SJCRH30 (cell line): ENCODE results near the gene IFNA7. TPM values are rescaled to one million over a fixed set of nuclear protein-coding genes. Genes with fewer than 3 reads are reported as not detected.
"Not testable (repeated sequence)": the region's sequence is repeated elsewhere in the genome, so short reads cannot be mapped to it uniquely, and the experiment has no call there.

Source experiments
- DNase-seq, 2 experiments: peaks; one replicate each; pipeline ENCODE4 v3.0.0-alpha.2; 2015 to 2020
- H3K27ac ChIP-seq: fragments of 250-450 bp; sonication (Bioruptor Pico); 2 replicates; pipeline ENCODE4 v1.5.1; 2020; ENCODE audit warnings: mild to moderate bottlenecking, moderate library complexity
- H3K27me3 ChIP-seq: fragments of 250-450 bp; sonication (Bioruptor Pico); 2 replicates; pipeline ENCODE4 v1.5.1; 2020; ENCODE audit warnings: mild to moderate bottlenecking, moderate library complexity
- H3K36me3 ChIP-seq: fragments of 250-450 bp; sonication (Bioruptor Pico); 2 replicates; pipeline ENCODE4 v1.5.1; 2020; ENCODE audit warnings: mild to moderate bottlenecking, moderate library complexity
- H3K4me1 ChIP-seq: fragments of 250-450 bp; sonication (Bioruptor Pico); 2 replicates; pipeline ENCODE4 v1.5.1; 2020; ENCODE audit warnings: mild to moderate bottlenecking, moderate library complexity
- H3K4me3 ChIP-seq: fragments of 250-450 bp; sonication (Bioruptor Pico); 2 replicates; pipeline ENCODE4 v1.5.1; 2020; ENCODE audit warnings: mild to moderate bottlenecking, moderate library complexity
- H3K9me3 ChIP-seq: fragments of 250-450 bp; sonication (Bioruptor Pico); replicated peaks from 2 replicates; pipeline ENCODE4 v1.5.1; 2020; ENCODE audit warnings: mild to moderate bottlenecking, moderate library complexity
- total RNA-seq: library from RNA; depleted of rRNA; stranded (reverse); fragments of >200 nt; shearing (Covaris generic); gene quantifications from 2 replicates; pipeline ENCODE4 v1.2.3, GENCODE V29; 2014; rRNA removed

The IFNA7 gene
- not detected in 2 replicates for total RNA-seq

DNA sequence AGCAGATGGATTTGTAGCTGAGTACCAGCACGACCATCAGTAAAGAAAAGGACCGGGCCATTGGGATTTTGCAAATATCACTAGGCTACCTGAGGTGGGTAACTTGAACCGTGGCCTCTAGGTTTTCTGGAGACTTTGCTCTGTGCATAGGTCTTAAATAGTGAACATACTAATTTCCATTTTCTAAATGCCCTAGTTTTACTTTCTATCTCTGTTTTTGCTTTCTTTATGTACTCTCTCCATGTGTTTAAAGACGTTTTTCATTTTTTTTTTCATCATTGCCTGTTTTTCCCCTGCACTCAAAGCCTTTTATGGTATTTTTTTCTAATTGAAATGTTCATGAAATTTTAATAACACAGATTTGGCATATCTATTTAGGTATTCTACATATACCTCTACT lies at the start of gene IFNA7:
Gene IFNA7 (minus strand): TSS at position 101 of the 400 bp plus-strand sequence. CDS start 40 bp downstream, at position 61.
- H3K9me3 ChIP-seq, H3K27ac ChIP-seq, H3K36me3 ChIP-seq, H3K4me1 ChIP-seq, H3K4me3 ChIP-seq, H3K27me3 ChIP-seq, DNase-seq: not testable (repeated sequence)

DNA sequence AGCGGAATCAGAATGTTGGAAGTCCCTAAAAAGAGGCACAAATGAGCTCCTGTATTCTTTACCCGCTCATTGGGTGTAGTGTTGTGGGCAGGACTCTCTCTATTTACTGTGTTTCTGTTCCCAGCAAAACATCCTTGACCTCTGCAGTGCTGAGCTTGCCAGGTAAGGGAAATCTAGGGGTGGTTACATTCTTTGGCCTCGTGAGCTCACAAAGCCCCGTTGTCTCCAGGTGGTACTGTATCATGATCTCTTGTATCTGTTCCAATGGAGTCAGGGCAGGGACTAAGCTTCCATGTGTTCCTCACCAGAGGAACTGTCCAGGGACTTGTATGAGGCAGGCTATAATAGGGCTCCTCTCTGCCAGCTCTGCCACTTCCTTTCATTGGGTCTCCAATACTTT lies 49.6 kb upstream of the IFNA7 start:
- no peak for DNase-seq
- H3K4me3 ChIP-seq: no peak overlapping the region

DNA sequence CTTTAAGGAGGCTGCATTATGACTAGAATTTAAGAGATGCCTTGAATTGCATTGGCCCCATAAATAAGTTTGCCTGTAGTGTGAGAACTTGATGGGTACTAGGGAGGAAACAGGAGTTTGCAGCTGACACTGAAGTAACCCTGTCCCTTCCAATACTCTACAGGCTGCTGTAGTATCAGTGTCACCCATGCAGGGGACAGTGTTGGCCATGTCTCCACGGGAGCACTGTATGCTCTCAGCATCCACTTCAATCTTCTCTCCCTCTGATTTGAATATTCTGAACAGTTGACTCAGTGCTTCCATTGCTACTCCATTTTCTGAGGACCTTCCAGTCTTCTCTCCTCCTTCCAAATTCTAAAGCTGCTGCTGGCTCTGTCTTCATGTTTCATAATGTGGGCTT lies 49.2 kb upstream of the IFNA7 start:
- DNase-seq: no peak
- Histone ChIP-seq H3K4me3 (no peak overlapping the region), H3K36me3 (no peaks in the 10 kb centered on the region), H3K27ac (no peak overlapping the region), H3K9me3 (no peaks in the 10 kb centered on the region), H3K4me1 (no peaks in the 10 kb centered on the region), H3K27me3 (peaks cover 3% of the 10 kb centered on the region; the same call in 1 of the 2 replicates)

More for the DNA sequence above, 49.6 kb upstream of the IFNA7 start:
- H3K9me3 ChIP-seq: no peaks in the 10 kb centered on the region
- no peak overlapping the region for H3K27ac ChIP-seq
- H3K4me1 ChIP-seq: no peaks in the 10 kb centered on the region
- H3K36me3 ChIP-seq: no peaks in the 10 kb centered on the region
- peaks cover 3% of the 10 kb centered on the region; the same call in 1 of the 2 replicates for H3K27me3 ChIP-seq

DNA sequence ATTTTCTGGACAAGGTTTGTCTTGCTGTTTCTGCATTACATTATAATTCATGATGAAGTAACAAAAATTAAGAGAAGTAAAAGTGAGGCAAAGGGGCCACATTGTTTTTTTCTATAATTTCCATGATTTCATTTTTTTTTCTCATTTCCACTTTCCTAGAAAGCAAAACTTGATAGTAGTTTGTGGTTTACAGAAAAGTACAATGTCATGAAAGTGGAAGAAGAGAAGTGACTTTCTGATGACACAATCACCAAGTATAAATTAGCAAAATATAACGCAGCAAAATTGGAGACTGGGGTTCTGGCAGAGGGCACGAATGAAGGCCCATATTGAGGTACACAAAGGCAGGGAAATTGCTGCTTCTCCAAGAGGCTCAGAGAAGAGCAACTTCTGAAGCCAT lies 42.8 kb upstream of the IFNA7 start:
- no peaks in the 10 kb centered on the region for H3K4me1 ChIP-seq
- H3K36me3 ChIP-seq: no peaks in the 10 kb centered on the region
- H3K27me3 ChIP-seq: no peaks in the 10 kb centered on the region
- H3K9me3 ChIP-seq: no peaks in the 10 kb centered on the region
- no peak overlapping the region for H3K27ac ChIP-seq
- no peak overlapping the region for H3K4me3 ChIP-seq
- no peak for DNase-seq

DNA sequence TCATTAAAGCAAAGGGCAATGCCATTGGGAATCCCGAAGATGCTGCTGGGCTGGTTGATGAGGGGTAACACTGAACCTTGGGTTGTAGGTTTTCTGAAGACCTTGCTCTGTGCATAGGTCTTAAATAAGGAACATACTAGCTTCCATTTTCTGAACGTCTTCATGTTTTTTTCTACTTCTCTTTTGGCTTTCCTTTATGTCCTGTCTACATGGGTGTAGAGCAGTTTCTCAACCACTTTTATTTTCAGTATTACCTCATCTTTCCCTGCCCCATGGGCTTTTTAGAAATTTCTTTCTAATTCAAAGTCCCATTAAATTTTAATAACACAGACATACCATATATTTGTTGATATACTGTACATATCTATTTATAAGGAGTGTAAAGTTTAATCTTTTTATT lies 37.9 kb upstream of the IFNA7 start, which contains the start of gene IFNA14:
Gene IFNA14 (minus strand): TSS at position 95 of the 400 bp plus-strand sequence. CDS start 70 bp downstream, at position 25.
- H3K27me3 ChIP-seq: no peaks in the 10 kb centered on the region
- no peaks in the 10 kb centered on the region for H3K36me3 ChIP-seq
- no peak for DNase-seq
- H3K27ac ChIP-seq: no peak within 1 kb of the TSS
- no peak within 1 kb of the TSS for H3K4me3 ChIP-seq
- H3K4me1 ChIP-seq: no peaks in the 10 kb centered on the region
- H3K9me3 ChIP-seq: no peaks in the 10 kb centered on the region

- not testable (repeated sequence) for H3K36me3 ChIP-seq, H3K4me1 ChIP-seq, H3K27ac ChIP-seq, H3K27me3 ChIP-seq, DNase-seq, H3K4me3 ChIP-seq, H3K9me3 ChIP-seq
Observed at GRCh38 chr9:21236360-21236714, 34.3 kb upstream of the IFNA7 start.

DNA sequence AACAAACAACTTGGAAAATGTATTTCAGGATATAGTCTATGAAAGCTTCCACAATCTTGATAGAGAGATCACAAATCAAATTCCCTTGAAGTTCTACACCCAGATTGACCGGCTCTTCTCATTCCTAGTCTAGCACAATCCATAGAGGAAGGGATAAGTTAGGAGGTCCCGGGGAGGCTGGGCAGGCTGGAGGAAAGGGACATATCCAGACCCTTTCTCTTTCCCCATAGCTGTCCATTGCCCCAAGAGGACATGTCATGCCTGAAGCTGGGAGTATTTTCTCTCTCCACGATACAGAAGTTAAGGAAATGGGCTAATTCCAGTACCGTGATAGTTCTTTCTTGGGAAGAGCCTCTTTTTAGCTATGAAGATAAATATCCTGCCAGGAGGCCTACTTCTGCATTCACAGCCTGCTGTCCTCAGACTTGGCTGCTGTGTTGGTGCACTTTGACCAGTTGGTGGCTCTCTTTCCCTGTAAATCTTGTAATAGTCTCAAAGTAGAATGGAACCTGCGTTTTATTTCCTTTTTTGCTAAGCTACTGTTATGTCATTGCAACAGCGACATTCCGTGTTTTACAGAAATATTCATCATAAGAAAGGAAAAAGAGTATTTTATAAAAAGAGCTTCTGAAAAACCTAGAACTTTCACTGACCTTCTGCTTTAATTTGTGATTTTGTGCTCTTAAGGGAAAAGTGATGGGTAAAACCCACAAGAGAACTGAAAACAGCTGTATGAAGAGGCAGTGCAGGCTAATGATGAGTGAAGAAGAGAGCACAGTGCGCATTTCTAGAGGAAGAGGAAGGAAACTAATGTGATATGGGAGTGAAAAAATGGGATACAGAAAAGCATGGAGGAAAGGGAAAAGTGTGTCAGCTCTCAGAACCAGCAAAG lies 33.7 kb upstream of the IFNA7 start:
- not testable (repeated sequence) for H3K4me1 ChIP-seq, H3K36me3 ChIP-seq, H3K27me3 ChIP-seq, H3K27ac ChIP-seq, H3K9me3 ChIP-seq, H3K4me3 ChIP-seq
- DNase-seq: peak in 1 of 2 experiments; percentile 52

GRCh38 chr9:21234153-21234687 lies 32.2 kb upstream of the IFNA7 start:
- Histone ChIP-seq H3K4me1 (no peaks in the 10 kb centered on the region), H3K4me3 (no peak overlapping the region), H3K27ac (no peak overlapping the region), H3K9me3 (no peaks in the 10 kb centered on the region), H3K36me3 (no peaks in the 10 kb centered on the region), H3K27me3 (no peaks in the 10 kb centered on the region)
- no peak for DNase-seq

DNA sequence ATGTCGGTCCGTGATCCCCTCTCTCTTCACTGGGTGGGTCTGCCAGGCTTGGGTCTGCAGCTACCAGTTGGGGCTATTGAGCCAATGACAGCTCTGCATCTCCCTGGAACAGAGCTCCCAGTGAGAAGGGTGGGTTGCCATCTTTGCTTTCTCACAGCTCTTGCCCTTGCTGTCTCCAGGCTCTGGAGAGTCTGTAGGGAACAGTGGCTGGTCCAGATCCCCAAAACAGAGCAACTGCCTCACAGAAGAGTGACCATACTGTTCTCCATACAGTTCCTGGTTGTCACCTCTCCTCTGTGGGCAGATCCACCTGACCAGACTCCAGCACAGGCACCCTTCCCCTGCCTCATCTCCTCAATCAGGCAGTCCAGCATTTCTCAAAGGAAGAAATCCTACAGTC lies 31.3 kb upstream of the IFNA7 start:
- H3K9me3 ChIP-seq: no peaks in the 10 kb centered on the region
- H3K27me3 ChIP-seq: no peaks in the 10 kb centered on the region
- H3K4me3 ChIP-seq: no peak overlapping the region
- DNase-seq: no peak
- H3K36me3 ChIP-seq: no peaks in the 10 kb centered on the region
- no peak overlapping the region for H3K27ac ChIP-seq
- H3K4me1 ChIP-seq: no peaks in the 10 kb centered on the region

- DNase-seq: no peak
- Histone ChIP-seq H3K36me3 (no peaks in the 10 kb centered on the region), H3K27ac (no peak within 1 kb of the TSS), H3K27me3 (no peaks in the 10 kb centered on the region), H3K4me3 (no peak within 1 kb of the TSS), H3K4me1 (no peaks in the 10 kb centered on the region), H3K9me3 (no peaks in the 10 kb centered on the region)
Observed at GRCh38 chr9:21228122-21228521, 26.1 kb upstream of the IFNA7 start, which contains the start of gene IFNA17. TSS of gene IFNA17 (minus strand) at chr9:21228222. CDS start at chr9:21228173, 49 bp downstream.

DNA sequence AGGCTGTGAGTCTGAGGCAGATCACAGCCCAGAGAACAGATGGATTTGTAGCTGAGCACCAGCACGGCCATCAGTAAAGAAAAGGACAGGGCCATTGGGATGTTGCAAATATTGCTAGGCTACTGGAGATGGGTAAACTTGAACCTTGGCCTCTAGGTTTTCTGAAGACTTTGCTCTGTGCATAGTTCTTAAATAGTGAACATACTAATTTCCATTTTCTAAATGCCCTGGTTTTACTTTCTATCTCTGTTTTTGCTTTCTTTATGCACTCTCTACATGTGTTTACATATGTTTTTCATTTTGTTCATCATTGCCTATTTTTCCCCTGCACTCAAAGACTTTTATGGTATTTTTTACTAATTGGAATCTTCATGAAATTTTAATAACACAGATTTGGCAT lies 15.2 kb upstream of the IFNA7 start, which contains the start of gene IFNA16:
Gene IFNA16 (minus strand): TSS at position 101 of the 400 bp plus-strand sequence. CDS start 6 bp downstream, at position 95.
- not testable (repeated sequence) for DNase-seq, H3K27ac ChIP-seq, H3K36me3 ChIP-seq, H3K4me1 ChIP-seq, H3K9me3 ChIP-seq, H3K4me3 ChIP-seq, H3K27me3 ChIP-seq

GRCh38 chr9:21213411-21214326 lies 11.7 kb upstream of the IFNA7 start:
- H3K4me3 ChIP-seq: not testable (repeated sequence)
- peak in 1 of 2 experiments; percentile 13 for DNase-seq

GRCh38 chr9:21212160-21212559 lies 10.2 kb upstream of the IFNA7 start:
- not testable (repeated sequence) for DNase-seq, H3K9me3 ChIP-seq, H3K27ac ChIP-seq, H3K27me3 ChIP-seq, H3K36me3 ChIP-seq, H3K4me3 ChIP-seq, H3K4me1 ChIP-seq

More at GRCh38 chr9:21213411-21214326, 11.7 kb upstream of the IFNA7 start:
- not testable (repeated sequence) for H3K27ac ChIP-seq, H3K9me3 ChIP-seq, H3K36me3 ChIP-seq, H3K27me3 ChIP-seq, H3K4me1 ChIP-seq

GRCh38 chr9:21210782-21211181 lies 8.8 kb upstream of the IFNA7 start:
- H3K4me3 ChIP-seq, H3K27ac ChIP-seq, H3K4me1 ChIP-seq, H3K27me3 ChIP-seq, H3K36me3 ChIP-seq, H3K9me3 ChIP-seq, DNase-seq: not testable (repeated sequence)

DNA sequence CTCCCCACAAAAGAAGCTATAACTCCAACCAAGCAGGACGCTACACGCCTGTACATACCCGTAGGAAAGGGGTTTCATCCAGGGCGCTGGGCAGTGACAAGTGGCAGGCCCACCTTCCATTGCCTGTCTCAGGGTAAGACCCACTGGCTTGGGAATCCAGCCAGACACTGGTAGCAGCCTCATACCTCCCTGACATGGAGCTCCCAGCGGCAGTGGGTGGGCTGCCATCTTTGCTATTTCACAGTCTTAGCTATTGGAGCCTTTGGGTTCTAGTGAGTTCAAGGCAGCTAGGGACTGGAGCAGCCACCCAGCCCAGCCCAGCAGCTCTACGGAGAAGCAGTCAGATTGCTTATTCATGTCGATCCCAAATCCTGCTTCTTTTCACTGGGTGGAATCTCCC lies 8.3 kb upstream of the IFNA7 start:
- Histone ChIP-seq H3K4me3 (no peak overlapping the region), H3K4me1 (no peaks in the 10 kb centered on the region), H3K36me3 (no peaks in the 10 kb centered on the region)

More for the DNA sequence above, 8.3 kb upstream of the IFNA7 start:
- H3K9me3 ChIP-seq: no peaks in the 10 kb centered on the region
- no peaks in the 10 kb centered on the region for H3K27me3 ChIP-seq
- H3K27ac ChIP-seq: no peak overlapping the region
- no peak for DNase-seq
